ENCODE measurements around the gene DOK6.

The DOK6 gene

GRCh38 chr18:69752737-69753380 is 352.2 kb downstream of the DOK6 start:
- no peak for DNase-seq (ENCODE audit: low spot score)

DNA sequence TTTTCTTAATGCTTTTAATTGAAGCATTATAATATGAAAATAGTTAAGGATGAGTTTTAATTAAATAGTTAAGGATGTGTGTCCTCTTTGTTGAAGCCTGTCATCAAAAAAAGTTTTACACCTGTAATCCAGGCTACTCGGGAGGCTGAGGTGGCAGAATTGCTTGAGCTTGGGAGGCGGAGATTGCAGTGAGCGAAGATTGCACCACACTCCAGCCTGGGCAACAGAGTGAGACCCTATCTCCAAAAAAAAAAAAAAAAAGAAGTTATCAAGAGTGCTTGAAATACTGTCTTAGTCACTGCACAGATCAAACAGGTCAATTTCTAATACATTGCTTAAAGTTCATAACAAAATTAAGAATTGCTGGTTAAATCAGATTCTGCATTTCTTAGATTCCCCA is 353.4 kb downstream of the DOK6 start:
- DNase-seq (ENCODE audit: low spot score) = no peak

DNA sequence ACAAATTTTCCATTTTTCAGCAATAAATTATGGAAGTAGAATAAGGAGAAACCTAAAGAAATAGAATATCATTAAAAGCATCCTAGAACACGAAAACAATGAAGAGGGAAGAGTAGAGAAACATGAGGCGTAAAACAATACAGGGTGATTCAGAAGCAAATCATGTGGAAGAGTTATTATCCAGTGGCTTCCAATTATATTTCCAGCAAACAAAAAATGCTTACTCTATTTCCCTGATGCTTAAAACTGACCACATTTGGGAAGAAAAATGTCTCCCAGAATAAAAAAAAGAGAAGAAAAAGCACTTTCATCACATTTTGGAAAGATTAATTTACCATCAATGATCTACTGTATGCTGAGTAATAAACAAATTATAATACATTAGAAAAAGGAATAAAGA is 354.4 kb downstream of the DOK6 start:
- no peak for DNase-seq (ENCODE audit: low spot score)

DNA sequence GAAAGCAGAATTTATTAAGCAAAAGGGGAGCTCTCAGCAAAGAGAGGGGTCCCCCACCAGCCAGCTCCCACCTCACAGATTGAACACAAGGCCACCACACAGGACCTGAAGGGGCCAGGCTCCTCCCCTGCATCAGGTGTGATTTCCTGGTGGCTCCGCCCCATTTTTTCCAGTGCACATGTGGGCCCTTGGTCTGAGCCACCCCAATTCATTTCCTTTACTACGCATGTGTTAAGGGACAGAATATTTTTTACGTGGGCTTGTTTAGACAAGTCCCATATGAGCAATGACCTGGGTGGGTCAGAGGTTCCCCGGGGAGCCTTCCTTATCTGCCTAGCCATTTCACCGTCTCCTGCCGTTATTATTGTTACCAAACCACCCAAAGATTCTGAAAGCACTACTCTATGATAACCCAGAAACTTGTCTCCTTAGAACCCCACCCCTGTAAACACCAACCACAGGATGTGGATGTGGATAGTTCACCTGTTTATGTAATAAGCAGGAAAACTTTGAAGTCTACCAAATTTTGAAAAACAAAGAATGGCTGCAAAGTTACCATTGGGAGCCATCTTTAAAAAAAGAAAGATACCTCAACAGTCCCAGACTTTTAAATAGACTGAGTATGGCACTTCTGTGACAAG is 355.3 kb downstream of the DOK6 start:
- DNase-seq (ENCODE audit: low spot score) = no peak

- DNase-seq (ENCODE audit: low spot score) = no peak
Observed at GRCh38 chr18:69757733-69758132, 357.0 kb downstream of the DOK6 start.

DNA sequence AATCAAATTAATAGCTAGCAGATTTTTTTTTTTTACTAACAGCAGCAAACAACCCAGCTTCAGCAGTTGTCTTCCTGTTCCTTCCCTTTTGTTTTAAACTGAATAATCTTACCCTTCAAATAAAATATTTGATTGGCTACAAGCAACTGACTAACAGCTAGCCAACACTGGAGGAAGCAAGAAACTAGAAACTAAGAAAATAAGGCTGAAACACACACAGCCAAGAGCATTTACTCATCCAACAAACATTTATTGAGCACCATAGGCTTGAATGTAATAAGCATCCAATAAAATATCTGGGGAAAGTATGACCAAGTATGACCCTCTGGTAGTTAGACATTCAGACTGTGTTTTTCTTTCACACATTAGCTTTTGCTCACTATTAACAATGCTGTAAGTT is 357.8 kb downstream of the DOK6 start:
- DNase-seq (ENCODE audit: low spot score) = no peak

DNA sequence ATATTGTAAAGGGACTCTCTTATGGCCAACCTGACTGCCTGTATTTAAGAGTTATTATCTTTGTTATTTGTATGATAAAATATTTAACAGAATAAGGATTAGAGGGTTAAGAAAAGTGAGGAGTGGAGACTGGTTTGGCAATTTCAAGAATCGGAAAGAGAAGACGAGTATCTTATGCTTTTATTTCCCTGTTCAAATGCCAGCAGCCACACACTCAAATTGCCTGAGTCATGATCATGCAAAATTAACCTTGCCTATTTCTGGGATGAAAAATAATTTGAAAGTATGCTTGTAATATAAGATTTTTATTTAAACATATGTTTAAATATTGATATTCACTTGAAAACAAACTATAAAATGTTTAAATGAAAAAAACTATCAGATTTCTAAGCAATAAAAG is 358.4 kb downstream of the DOK6 start:
- DNase-seq (ENCODE audit: low spot score) = no peak

- DNase-seq (ENCODE audit: low spot score) = no peak
Observed at GRCh38 chr18:69763002-69763401, 362.3 kb downstream of the DOK6 start.

DNA sequence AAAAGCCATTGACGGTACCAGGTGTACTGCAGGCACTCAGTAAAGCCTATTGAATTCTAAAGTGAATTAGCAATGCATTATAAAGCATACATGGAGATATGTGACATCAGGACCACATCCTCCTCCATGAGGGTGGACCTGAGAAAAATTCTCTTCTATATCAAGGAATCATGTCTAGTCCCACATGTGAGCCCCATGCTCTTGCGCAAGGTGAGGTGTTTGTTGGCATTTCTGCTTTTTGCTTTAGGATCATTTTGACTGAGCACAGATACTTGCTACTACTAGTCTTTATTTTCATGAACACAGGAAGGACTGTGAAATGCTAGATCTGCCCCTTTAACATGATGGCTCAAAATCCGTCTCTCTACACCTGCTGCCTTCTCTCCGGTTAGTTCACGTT is 363.1 kb downstream of the DOK6 start:
- DNase-seq (ENCODE audit: low spot score) = no peak

GRCh38 chr18:69770238-69770637 is 369.6 kb downstream of the DOK6 start:
- DNase-seq (ENCODE audit: low spot score) = no peak

- no peak for DNase-seq (ENCODE audit: low spot score)
Observed at GRCh38 chr18:69774831-69775230, 374.1 kb downstream of the DOK6 start.

DNA sequence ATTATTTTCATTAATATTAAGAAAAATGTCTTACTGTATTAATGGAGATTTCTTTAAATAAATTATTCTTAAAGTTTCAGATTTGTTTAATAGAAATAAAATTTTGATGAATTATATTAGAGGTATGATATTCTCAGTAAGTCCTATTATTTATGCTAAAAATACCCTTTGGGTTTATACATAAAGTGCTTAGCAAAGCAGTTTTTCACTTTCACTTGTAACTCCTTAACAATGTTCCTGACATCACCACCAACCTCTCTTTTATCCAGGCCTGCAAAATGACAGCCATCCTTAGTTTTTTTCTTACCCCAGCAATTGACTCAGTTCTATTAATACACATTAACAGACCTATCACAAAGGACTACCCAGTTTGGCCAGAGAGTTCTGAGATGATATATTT is 376.6 kb downstream of the DOK6 start:
- DNase-seq (ENCODE audit: low spot score) = no peak

GRCh38 chr18:69778680-69779079 is 378.0 kb downstream of the DOK6 start:
- DNase-seq (ENCODE audit: low spot score) = no peak

- DNase-seq (ENCODE audit: low spot score) = no peak
Observed at GRCh38 chr18:69780851-69781250, 380.2 kb downstream of the DOK6 start.

GRCh38 chr18:69784815-69785214 is 384.1 kb downstream of the DOK6 start:
- DNase-seq (ENCODE audit: low spot score) = no peak

DNA sequence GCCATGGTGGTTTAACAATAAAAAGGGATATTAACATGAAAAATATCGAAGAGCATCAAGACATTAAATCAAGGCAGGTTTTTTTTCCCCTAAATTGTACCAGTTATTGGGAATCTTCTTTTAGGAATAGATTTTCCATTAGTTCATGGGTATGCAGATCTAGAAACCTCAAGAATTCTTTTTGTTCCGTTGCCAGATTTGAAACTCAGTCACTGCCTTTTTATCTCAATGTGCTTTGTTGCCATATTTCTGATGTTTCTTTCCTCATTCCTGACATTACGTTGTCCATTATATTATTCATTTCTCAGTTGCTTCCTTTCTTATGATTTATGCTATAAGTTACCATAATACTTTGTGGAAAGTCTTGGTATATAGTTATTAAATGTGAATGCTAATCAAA is 384.8 kb downstream of the DOK6 start:
- DNase-seq (ENCODE audit: low spot score) = no peak

- no peak for DNase-seq (ENCODE audit: low spot score)
Observed at GRCh38 chr18:69786427-69786826, 385.7 kb downstream of the DOK6 start.

- no peak for DNase-seq (ENCODE audit: low spot score)
Observed at GRCh38 chr18:69787825-69788547, 387.3 kb downstream of the DOK6 start.

DNA sequence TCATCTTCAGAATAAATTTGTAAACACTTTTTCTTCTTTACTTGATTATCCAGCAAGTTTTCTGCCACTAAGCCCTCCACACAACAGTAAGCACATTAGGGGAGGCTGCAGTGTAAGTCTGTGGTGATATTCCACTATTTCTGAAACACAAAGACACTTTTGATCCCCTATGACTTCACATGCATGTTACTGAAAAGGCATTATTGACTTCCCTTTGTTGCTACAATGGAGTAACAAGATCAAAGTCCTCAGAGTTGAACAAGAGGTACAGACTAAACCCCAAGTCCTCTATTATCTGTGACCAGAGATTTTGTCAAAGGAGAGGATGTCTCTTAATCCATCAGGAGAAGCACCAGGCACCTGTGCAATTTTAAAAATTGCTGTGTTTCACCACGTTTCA is 389.1 kb downstream of the DOK6 start:
- DNase-seq (ENCODE audit: low spot score) = no peak

- DNase-seq (ENCODE audit: low spot score) = no peak
Observed at GRCh38 chr18:69790649-69791048, 390.0 kb downstream of the DOK6 start.

DNA sequence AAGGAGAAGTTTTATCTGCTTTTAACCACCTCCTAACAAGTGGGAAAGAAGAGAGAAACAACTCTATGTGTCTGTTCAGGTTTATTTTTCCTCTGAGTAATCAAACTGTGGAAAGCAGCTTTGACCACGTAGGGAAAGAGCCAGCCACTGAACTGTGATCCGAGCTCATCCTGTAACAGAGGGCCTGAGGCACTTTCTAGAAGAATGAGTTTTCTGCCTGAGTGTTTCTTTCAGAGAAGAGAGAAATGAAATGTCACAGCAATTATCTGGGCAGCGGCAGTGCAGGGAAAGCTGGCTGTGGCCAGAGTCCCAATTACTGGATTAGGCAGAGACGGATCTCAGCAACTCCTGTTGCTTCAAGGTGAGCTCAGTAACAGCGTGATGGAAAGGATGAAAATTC is 395.1 kb downstream of the DOK6 start:
- no peak for DNase-seq (ENCODE audit: low spot score)

DNA sequence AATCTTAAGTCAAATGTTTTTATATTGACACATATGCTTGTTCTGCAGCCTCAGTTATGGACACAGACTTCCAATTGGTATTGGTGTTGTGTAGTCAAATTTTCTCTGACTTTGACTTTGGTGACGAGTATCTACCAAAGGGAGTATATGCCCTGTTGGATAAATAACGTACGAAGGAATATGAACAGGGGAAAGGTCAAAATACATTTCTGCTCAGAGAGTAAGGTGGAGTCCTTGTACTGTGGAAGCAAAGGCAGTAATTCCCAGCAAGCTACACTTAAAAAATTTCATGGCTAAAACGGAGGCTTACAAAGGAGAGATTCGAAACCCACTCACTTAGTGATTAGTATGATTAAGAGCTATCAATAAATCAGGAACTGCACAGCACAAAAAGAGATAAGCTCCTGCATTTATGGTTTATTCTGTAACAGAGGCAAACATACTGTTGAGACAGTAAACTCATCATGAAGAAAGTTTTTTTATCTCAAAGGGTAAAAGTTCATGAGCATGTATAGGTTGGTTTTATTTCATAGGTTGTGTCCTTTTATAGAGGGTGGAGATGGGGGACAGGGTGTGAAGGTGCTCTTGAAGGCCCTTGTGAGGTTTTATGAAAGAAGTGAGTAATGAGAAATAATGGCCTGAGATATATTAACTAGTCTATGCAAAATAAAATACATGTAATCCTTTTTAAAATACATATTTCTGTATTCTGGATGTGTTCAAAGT is 404.3 kb downstream of the DOK6 start:
- DNase-seq (ENCODE audit: low spot score) = no peak

DNA sequence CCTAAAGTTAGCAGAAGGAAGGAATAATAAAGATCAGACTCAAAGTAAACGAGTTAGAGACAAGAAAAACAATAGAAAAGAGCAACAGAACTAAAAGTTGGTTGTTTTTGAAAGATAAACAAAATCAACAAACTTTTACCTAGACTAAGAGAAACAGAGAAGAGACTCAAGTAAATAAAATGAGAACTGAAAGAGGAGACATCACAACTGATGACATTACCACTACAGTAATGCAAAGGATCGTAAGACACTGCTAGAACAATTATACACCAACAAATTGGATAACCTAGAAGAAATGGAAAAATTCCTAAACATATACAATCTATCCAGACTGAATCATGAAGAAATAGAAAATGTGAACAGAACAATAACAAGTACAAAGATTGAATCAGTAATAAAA is 407.7 kb downstream of the DOK6 start:
- DNase-seq (ENCODE audit: low spot score) = no peak
